Ramos (cell line): ENCODE measurements around the gene CACNA2D3.

Experiments used
- in situ Hi-C: fragments of 300-500 bp; cut with MboI; formaldehyde crosslinking; loops from one replicate; pipeline ENCODE4 v1.14.3; 2022; ENCODE audit warnings: low sequenced_read_pairs; ENCODE audit not compliant: unreplicated experiment

The CACNA2D3 gene

DNA sequence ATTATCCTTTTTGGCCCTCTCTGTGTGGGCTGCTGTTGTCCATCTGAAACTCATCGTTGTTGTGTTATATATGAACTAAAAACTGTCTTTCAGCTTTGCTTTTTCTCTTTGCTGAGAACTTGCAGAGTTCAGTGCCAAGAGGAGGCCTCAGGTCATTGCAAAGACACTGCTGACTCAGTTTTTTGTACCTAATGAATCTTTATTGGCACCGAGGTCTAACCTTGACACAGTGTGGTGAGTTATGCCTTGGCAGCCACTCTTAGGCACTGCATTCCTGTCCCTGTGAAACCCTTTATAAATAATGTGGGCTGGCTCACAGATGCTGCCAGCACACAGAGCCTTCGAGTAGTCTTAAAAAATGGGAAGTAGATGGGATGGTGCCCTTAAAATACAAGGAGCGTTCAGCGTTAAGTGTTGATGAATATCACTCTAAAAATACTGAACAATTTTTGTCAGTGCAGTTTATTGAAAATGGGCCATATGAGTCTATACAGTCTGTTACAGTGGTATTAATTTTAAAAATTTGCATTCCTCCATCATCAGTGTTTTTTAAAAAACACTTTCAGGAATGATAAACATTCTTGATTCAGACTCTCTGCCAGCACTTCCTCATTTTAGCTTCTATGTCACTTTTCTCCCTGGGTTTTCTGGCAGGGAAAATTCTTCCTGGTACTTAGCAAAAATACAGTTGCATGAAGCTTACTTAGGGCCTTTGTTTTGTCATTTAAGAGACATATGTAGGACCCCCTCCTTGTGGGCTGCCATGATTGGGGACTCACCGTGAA is 234.1 kb downstream of the CACNA2D3 start:
- in situ Hi-C loops = no loop called here

- in situ Hi-C loops = no loop called here
These were observed 234.9 kb downstream of the CACNA2D3 start for GRCh38 chr3:54357301-54357700.

GRCh38 chr3:54358316-54358715 is 236.0 kb downstream of the CACNA2D3 start:
- in situ Hi-C loops = no loop called here

GRCh38 chr3:54358969-54359694 is 236.8 kb downstream of the CACNA2D3 start:
- in situ Hi-C loops = no loop called here

GRCh38 chr3:54360320-54360719 is 238.0 kb downstream of the CACNA2D3 start:
- in situ Hi-C loops = no loop called here

DNA sequence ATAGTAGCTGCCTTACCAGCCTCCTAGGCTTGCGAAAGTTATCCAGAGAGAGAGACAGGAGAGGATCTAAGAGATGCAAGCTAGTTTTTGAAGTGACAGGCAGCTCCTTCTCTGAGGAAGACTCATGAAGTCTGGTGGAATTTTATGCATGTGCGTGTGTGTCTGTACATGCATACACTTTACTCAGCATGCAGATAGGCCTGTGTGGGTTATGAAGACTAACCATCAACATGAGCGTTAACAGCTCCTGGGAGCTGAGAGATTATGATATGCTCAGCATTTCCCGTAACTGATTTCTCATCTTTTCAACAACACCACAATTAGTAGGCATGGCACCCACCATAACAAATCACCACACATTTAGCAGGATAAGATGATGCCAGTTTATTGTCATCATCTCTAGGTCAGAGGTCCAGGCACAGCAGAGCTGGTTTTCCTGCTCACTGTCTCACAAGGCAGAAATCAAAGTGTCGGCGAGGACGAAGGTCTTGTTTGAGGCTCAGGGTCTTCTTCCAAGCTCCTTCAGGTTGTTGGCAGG is 239.5 kb downstream of the CACNA2D3 start:
- in situ Hi-C loops = no loop called here

DNA sequence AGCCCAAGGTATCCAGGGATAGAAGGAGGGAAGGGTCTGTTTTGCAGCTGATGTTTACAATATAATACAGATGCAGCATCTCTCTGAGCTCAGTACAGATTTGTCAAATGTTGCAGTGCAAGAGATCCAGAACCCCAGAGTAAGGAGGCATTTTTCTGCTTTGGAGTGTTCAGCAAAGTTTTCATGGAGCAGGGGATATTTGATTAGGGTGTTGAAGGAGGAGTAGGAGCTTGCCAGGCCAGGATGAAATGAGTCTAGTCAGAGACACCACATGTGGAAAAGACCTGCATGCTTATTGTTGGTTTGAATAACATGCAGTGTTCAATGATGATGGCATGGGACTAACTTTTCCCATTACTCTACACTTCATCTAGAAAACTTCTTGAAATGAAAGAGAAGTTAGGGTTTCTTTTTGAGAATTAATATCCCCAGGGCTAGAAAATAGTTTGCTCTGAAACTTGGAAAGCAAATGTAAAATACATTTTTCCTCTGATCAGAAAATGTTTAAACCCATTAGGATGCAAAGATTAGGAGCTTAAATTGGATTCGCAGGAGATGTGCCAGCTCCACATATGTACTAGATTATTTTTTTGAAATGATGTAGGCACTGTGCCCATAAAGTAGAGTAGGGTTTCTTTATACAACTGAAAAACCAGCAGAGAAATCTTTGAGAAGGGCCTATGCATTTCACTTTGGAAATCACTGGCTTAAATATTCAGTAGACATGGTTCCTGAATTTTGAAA is 243.8 kb downstream of the CACNA2D3 start:
- in situ Hi-C loops = no loop called here

GRCh38 chr3:54366839-54367238 is 244.5 kb downstream of the CACNA2D3 start:
- in situ Hi-C loops = no loop called here

GRCh38 chr3:54372232-54372631 is 249.9 kb downstream of the CACNA2D3 start:
- in situ Hi-C loops = no loop called here

GRCh38 chr3:54374214-54374852 is 252.0 kb downstream of the CACNA2D3 start:
- in situ Hi-C loops = no loop called here

GRCh38 chr3:54376142-54376807 is 253.9 kb downstream of the CACNA2D3 start:
- in situ Hi-C loops = no loop called here

- in situ Hi-C loops = no loop called here
These were observed 254.7 kb downstream of the CACNA2D3 start for GRCh38 chr3:54376939-54377578.

DNA sequence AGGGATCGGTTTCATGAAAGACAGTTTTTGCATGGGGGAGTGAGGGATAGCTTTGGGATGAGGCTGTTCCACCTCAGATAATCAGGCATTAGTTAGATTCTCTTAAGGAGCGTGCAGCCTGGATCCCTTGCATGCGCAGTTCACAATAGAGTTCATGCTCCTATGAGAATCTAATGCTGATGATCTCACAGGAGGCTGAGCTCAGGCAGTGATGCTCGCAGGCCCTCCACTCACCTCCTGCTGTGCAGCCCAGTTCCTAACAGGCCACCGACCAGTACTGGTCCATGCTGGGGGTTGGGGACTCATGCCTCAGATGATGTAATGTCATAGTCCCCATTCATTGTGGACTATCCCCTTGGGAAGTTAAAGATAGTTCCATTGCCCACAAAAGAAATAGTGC is 255.8 kb downstream of the CACNA2D3 start:
- in situ Hi-C loops = no loop called here

DNA sequence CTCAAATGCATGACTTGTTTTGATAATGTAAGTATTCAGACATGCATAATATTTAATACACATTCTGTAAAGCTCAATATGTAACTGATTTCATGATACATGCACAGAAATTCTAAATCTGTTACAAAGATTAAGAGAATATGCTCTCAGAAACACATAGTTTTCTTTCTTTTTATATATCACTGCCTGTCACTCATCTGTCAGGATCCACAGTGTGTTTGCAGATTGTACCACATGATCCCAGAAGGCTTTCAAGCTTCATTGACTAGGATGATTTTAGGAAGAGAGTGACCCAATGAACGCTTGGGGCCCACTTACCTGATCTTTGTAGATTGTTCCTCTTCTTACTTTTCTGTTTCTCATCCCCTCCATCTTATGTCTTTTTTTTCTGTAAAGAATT is 261.9 kb downstream of the CACNA2D3 start:
- in situ Hi-C loops = no loop called here

- in situ Hi-C loops = no loop called here
These were observed 268.2 kb downstream of the CACNA2D3 start for GRCh38 chr3:54390582-54390981.

GRCh38 chr3:54393150-54393549 is 270.8 kb downstream of the CACNA2D3 start:
- in situ Hi-C loops = no loop called here

DNA sequence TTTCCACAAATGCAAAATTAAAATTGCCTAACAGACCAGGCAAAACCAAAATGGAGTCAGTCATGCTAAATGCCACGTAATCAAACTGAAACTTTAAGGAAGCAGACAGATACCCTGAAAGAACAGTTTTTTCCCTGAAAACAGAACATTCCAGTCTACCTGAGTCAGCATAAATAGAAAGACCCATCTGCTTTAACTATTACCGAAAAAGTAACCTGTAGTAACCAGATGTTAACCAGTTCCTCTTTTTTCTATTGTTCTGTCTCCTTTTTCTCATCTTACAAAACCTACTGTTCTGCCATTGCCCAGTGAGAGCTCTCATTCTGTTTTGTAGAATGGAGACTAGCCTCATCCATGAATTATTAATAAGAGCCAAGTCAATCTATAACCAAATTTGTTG is 286.0 kb downstream of the CACNA2D3 start:
- in situ Hi-C loops = no loop called here

- in situ Hi-C loops = no loop called here
These were observed 299.6 kb downstream of the CACNA2D3 start for GRCh38 chr3:54421943-54422342.

- in situ Hi-C loops = no loop called here
These were observed 301.9 kb downstream of the CACNA2D3 start for GRCh38 chr3:54424292-54424691.
